DND-41 (cell line): Measurements from ENCODE around the gene IL17REL.

Source experiments
- ATAC-seq: fragments of 200-7000 bp; cut with Tn5 transposase; 3 replicates; pipeline ENCODE4 v1.9.1; 2021; ENCODE audit warnings: low read depth; ENCODE audit not compliant: insufficient read depth
- DNase-seq: peaks from one replicate; pipeline ENCODE4 v3.0.0-alpha.2; 2020
- H2AFZ ChIP-seq: 2 replicates; pipeline ENCODE4 v1.6.0; 2012; ENCODE audit warnings: low read depth, low read length
- H3K27ac ChIP-seq: 2 replicates; pipeline ENCODE4 v1.5.1; 2012; ENCODE audit warnings: low read length, inconsistent platforms
- H3K27me3 ChIP-seq: fragments of 200-600 bp; sonication (generic); 2 replicates; pipeline ENCODE4 v1.6.0; 2012; ENCODE audit warnings: low read length, mild to moderate bottlenecking, inconsistent platforms; ENCODE audit not compliant: insufficient read depth, poor library complexity
- H3K36me3 ChIP-seq: 2 replicates; pipeline ENCODE4 v1.5.1; 2012; ENCODE audit warnings: low read length, inconsistent platforms; ENCODE audit not compliant: insufficient read depth
- H3K4me1 ChIP-seq: 2 replicates; pipeline ENCODE4 v1.5.1; 2012; ENCODE audit warnings: mild to moderate bottlenecking, low read length; ENCODE audit not compliant: insufficient read depth
- H3K4me2 ChIP-seq: 2 replicates; pipeline ENCODE4 v1.6.0; 2012; ENCODE audit warnings: mild to moderate bottlenecking, moderate library complexity, low read length, inconsistent platforms; ENCODE audit not compliant: insufficient read depth
- H3K4me3 ChIP-seq, 2 experiments: fragments of 200-600 bp in 1 of 2; shearing (Covaris generic) in 1 of 2; 2 replicates each; pipeline ENCODE4 v1.5.1; 2012 to 2016; ENCODE audit warnings: inconsistent platforms in 2 of 2, low read length in 2 of 2, mild to moderate bottlenecking in 2 of 2, low read depth in 1 of 2, moderate library complexity in 1 of 2
- H3K79me2 ChIP-seq: 2 replicates; pipeline ENCODE4 v1.6.0; 2012; ENCODE audit warnings: low read length, inconsistent platforms; ENCODE audit not compliant: insufficient read depth
- H3K9ac ChIP-seq: 2 replicates; pipeline ENCODE4 v1.6.0; 2012; ENCODE audit warnings: low read depth, mild to moderate bottlenecking, inconsistent platforms, low read length, moderate library complexity
- H3K9me3 ChIP-seq: 2 replicates; pipeline ENCODE4 v1.5.1; 2012; ENCODE audit warnings: low read length, moderate library complexity, mild to moderate bottlenecking, inconsistent platforms; ENCODE audit not compliant: insufficient read depth, severe bottlenecking
- H4K20me1 ChIP-seq: 2 replicates; pipeline ENCODE4 v1.6.0; 2012; ENCODE audit warnings: low read length; ENCODE audit not compliant: insufficient read depth
- EZH2 ChIP-seq: IDR thresholded peaks from 3 replicates; pipeline ENCODE4 v1.6.1; 2012; ENCODE audit warnings: borderline replicate concordance, low read depth, mild to moderate bottlenecking, moderate library complexity, low read length, inconsistent platforms; ENCODE audit not compliant: severe bottlenecking
- TF ChIP-seq, protein P1 (sequence below): IDR thresholded peaks from 2 replicates; pipeline ENCODE4 v1.5.1; 2012; ENCODE audit warnings: borderline replicate concordance, low read length, moderate library complexity, mild to moderate bottlenecking; ENCODE audit not compliant: poor library complexity, severe bottlenecking; ENCODE audit errors: extremely low read depth

IL17REL gene

GRCh38 chr22:49971232-49972162 lies 41.1 kb downstream of the IL17REL start:
- Histone ChIP-seq H3K27ac (peak overlapping the region; percentile 63), H3K9me3 (no peaks in the 10 kb centered on the region), H3K9ac (peak overlapping the region; percentile 82), H2AFZ (peak overlapping the region; percentile 76), H3K79me2 (no peaks in the 10 kb centered on the region), H3K36me3 (no peaks in the 10 kb centered on the region), H4K20me1 (peaks cover 5% of the 10 kb centered on the region), H3K4me1 (peaks cover 30% of the 10 kb centered on the region), H3K4me2 (peak overlapping the region; percentile 98), H3K27me3 (no peaks in the 10 kb centered on the region), H3K4me3 (peak overlapping the region; percentile 17 to 65; a peak in 3 of 4 replicates)
- peak; percentile 80 for DNase-seq
- TF ChIP-seq, protein P1, sequence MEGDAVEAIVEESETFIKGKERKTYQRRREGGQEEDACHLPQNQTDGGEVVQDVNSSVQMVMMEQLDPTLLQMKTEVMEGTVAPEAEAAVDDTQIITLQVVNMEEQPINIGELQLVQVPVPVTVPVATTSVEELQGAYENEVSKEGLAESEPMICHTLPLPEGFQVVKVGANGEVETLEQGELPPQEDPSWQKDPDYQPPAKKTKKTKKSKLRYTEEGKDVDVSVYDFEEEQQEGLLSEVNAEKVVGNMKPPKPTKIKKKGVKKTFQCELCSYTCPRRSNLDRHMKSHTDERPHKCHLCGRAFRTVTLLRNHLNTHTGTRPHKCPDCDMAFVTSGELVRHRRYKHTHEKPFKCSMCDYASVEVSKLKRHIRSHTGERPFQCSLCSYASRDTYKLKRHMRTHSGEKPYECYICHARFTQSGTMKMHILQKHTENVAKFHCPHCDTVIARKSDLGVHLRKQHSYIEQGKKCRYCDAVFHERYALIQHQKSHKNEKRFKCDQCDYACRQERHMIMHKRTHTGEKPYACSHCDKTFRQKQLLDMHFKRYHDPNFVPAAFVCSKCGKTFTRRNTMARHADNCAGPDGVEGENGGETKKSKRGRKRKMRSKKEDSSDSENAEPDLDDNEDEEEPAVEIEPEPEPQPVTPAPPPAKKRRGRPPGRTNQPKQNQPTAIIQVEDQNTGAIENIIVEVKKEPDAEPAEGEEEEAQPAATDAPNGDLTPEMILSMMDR = no peak
- TF ChIP-seq EZH2 = no peak
- peak; percentile 73 for ATAC-seq

DNA sequence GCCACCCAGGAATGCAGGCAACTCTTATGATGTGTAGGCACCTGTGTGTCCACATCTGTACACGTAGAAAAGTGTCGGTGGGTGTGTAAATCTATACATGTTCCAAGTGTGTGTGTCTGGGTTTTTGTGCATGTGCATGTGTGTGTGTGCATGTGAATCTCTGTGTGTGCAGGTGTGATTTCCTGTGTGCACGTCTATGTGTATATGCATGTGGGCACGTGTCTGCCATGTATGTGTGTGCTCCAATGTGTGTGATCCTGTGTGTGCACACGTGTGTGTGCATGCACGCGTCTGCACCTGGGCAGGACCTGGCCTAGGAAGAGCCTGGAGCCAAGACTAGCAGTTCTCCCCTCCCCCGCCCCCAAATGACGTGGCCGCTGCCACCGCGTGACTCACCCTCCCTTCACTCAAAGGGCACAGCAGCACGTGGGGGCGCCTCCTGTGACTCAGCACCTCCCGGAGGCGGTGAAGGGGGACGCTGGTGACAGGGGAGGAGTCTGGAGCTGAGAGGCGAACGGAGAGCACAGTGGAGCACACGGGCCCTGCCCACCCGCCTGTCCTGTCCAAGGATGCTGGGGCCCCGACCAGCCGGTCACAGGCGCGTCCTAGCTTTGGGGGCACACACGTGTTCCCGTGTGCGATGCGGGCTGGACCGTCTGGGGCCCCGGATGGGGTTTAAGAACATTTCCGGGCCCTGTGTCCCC lies 41.9 kb downstream of the IL17REL start:
- Histone ChIP-seq H3K9me3 (no peaks in the 10 kb centered on the region), H3K27ac (peak overlapping the region; percentile 63), H3K79me2 (no peaks in the 10 kb centered on the region), H4K20me1 (peaks cover 12% of the 10 kb centered on the region), H2AFZ (peak overlapping the region; percentile 76), H3K9ac (peak overlapping the region; percentile 82), H3K4me1 (peaks cover 30% of the 10 kb centered on the region), H3K36me3 (no peaks in the 10 kb centered on the region), H3K27me3 (no peaks in the 10 kb centered on the region), H3K4me3 (peak overlapping the region; percentile 17 to 65; a peak in 3 of 4 replicates), H3K4me2 (peak overlapping the region; percentile 98)
- no peak for TF ChIP-seq EZH2
- TF ChIP-seq, protein P1 = peak; percentile 31
- ATAC-seq = peak; percentile 91
- peak; percentile 95 for DNase-seq

GRCh38 chr22:49969751-49970527 lies 42.6 kb downstream of the IL17REL start:
- peak overlapping the region; percentile 63 for H3K27ac ChIP-seq
- TF ChIP-seq, protein P1 = no peak
- TF ChIP-seq EZH2 = no peak
- DNase-seq = no peak
- no peaks in the 10 kb centered on the region for H3K27me3 ChIP-seq
- H3K4me2 ChIP-seq = peak overlapping the region; percentile 98
- peak overlapping the region; percentile 22; the same call in 1 of the 2 replicates for H3K9ac ChIP-seq
- H2AFZ ChIP-seq = no peak overlapping the region; the same call in 1 of the 2 replicates
- peaks cover 15% of the 10 kb centered on the region for H4K20me1 ChIP-seq
- H3K4me1 ChIP-seq = peaks cover 30% of the 10 kb centered on the region
- ATAC-seq = 0 out of 3 replicates have a peak, but pooled peaks have one; percentile 1
- H3K36me3 ChIP-seq = no peaks in the 10 kb centered on the region; the same call in 1 of the 2 replicates
- no peaks in the 10 kb centered on the region for H3K79me2 ChIP-seq
- no peak overlapping the region for H3K4me3 ChIP-seq
- H3K9me3 ChIP-seq = no peaks in the 10 kb centered on the region
